NCI-H2081 (cell line): ENCODE data around the gene MEIS2.

Source experiments
- DNase-seq, 2 experiments: peaks; one replicate each; lab custom pipeline; 2025; lab: John Stamatoyannopoulos, UW

MEIS2 gene

GRCh38 chr15:37041042-37041441 lies 59.3 kb downstream of the MEIS2 start:
- no peak for DNase-seq

DNA sequence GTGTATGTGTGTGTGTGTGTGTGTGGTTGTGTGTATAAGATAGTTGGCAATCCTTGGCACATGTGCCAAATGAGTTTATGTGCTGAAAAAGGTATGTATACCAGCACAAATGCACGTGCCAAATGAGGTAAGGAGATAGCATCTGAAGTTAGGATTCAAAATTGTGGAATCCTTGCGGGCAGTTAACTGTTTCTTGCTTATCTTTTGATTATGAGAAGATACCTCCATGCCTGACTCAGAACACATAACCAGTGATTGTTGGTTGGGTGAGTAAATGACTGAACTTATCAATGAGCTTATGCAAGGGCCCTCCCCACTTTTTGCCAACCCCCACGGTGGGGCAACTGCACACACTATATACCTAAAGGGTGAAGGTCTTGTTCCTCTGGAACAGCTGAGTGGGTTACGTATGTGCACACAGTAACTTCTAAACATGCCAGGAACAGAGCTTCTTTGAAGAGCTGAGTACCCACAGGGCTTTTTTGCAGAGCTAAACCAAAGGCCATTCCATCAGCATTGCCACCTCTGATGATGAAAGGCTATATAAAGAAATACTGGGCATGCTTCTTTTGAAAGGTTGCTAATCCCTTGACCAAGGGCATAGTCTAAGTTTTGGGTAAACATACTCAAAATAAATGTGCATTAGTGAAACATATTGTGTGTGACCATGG lies 60.1 kb downstream of the MEIS2 start:
- DNase-seq: no peak

DNA sequence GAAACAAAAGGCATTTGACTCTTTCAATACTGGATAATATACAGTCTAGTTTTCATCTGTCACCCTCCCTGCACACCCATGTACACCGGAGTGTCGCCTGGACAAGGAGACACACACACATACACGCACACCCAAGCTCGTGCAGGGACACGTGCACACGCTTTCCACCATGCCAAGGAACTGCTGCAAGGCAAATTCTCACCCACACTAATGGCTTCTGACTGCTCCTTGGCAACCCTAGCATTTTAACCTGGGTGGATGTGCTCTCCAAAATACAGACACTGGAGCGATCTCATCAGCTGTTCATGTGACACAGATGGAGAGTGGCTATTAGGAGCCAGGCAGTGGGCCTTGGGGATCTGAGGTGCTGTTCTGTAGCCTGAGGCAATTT lies 61.6 kb downstream of the MEIS2 start:
- DNase-seq: peak; percentile 49 to 74

DNA sequence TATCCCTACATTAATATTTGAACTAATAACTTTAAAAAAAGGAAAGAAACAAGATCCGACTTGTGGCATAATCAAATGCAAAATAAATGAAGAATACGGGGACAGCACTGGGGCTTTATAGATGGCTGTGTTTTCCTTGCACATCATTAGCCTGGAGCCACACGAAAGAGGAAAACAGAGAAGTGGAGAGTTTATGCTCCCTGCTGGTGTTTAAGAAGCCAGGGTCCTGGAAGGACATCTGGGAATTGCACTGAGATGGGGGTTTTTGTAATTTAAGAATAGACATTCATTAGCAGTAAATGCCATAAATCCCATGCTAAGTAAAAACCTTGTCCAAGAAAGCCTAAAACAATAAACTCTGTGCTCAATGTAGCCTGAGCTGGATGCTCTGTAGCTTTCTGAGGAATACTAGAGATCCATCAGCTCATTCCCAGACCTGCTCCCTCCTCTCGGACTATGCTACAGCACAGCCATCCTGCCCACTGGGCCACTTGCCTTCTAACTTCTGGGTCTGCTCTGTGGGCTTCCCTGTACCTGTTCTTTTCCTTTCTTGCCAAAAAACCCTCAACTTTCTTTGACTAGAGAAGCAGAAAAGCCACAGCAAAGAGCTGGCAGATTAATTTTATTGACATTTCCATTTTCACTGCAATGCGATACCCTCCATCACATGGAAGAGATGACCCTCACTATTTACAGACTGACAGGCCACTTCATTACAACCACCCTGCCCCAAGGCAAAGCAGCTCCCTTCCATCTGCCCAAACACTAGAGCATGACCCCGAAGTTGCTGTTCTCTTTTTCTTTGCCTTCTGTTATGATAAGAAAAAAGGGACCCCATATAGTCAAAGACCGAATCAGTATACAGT lies 62.3 kb downstream of the MEIS2 start:
- peak in 1 of 2 experiments; percentile 69 for DNase-seq

DNA sequence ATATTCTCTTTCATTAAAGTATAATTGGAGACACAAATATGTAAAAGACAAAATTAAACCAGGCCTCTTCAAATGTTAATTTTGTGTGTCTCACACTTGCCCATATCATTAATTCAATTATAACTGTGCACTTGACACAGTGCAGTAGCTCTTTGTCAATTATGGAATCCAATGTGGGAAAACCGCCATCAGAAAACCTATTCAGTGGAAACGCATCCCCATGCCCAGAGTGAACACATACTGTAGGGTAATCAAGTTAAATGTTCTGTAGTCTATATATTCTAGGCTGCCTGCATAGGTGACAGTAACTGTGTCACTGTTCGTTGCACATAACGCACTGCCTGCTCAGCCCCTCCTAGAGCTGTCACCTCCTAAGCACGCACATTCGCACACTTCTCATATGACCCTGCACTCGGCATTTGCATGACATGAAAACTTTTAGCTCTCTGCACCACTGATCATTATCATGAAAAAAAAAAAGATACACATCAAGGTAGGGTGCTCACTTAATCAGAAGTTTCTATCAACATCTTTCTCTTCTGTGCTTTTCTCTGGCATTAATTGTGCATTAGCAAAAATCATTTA lies 63.2 kb downstream of the MEIS2 start:
- DNase-seq: peak in 1 of 2 experiments; percentile 27

GRCh38 chr15:37034835-37035748 lies 65.3 kb downstream of the MEIS2 start:
- peak; percentile 39 to 85 for DNase-seq

- no peak for DNase-seq
Observed at GRCh38 chr15:37034392-37034791, 66.0 kb downstream of the MEIS2 start.

DNA sequence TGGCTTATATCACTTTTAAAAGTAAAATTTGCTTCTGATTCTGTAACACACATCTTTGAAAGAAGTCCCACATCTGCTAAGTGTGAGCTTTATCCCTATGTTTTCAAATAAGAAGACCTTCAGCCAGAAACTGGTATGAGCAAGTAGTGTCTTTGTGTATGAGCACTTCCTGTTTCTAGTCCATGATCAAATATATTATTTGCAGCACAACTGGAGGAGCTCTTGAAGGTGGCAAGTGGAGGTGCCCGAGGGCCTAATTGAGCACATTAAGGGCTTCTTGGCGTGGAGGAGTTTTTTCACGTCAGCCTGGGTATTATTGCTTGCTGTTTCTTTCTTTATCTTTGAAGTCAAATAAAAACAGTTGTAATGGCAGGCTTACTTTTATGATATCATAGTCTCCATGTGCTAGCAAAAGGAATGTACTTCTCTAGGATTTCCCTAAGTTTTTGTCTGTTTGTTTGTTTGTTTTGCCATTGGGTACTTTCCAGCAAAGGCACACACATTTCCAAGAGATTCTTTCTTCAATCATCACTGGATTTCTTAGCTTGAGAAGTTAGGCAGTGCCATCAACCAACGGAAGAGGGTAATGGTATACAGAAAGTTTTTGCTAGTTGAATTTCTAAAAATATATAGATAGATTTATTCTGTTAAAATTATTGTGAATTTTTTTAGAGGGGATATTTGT lies 68.1 kb downstream of the MEIS2 start:
- DNase-seq: no peak

DNA sequence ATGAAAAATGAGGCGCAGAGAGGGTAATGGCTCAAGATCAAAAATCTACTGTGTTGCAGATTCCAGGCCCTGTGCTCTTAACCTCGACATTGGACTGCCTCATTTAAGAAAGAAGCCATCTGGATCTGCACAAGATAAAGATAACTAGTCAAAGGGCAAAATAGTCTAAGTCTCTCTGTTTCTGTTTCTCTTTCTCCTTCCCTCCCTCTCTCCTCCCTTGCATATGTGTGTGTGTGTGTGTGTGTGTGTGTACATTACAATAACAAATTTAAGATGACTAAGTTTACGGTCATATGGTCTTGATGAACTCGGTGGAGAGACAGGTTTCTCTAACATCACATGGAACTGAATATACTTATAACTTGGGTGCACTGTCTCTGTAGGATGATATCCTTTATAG lies 69.2 kb downstream of the MEIS2 start:
- no peak for DNase-seq

DNA sequence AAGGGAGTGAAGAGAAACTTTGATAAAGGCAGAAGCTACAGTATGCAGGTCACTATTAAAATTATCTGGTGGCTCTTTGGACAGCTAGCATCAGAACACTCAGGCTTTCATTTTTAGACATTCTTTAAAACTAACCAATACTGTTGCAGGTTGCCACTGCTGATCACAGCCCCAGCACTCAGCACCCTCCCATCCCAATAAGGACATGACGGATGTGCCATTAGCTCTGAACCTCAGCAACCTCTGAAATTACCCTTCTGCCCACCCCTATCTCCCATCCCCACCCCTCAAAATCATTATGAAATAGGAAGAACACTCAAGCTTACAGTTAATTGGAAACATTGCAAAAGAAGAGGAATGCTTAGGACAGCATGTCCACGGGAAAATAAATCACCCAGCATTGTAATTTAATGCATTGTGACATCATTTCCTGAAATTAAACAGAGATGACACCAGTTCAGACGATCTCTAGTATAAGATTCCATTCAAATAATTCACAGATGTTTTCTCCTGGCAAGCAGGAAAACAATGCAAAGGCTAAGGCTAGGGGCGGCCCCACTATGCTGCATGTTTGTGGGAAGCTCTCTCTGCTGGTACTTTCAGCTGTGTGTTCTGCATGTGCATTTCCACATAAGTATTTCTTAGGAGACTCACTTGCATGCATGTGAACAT lies 71.6 kb downstream of the MEIS2 start:
- no peak for DNase-seq

DNA sequence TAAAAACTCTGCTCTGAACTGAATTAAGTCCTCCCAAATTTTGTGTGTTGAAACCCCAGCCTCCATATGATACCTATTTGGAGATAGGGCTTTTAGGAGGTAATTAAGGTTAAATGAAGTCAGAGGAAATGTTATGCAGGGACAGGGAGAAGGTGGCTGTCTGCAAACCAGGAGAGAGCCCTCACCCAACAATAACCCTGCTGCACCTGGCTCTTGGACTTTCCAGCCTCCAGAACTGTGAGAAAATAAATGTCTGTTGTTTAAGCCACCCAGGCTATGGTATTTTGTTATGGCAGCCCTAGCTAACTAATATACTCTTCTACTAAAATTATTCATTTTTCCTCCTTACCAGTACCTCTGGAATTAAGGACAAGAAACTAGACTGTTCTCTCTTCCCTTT lies 79.5 kb downstream of the MEIS2 start:
- DNase-seq: peak in 1 of 2 experiments; percentile 16

GRCh38 chr15:37019479-37020433 lies 80.6 kb downstream of the MEIS2 start:
- peak; percentile 77 to 91 for DNase-seq

GRCh38 chr15:37017031-37017625 lies 83.2 kb downstream of the MEIS2 start:
- DNase-seq: no peak

DNA sequence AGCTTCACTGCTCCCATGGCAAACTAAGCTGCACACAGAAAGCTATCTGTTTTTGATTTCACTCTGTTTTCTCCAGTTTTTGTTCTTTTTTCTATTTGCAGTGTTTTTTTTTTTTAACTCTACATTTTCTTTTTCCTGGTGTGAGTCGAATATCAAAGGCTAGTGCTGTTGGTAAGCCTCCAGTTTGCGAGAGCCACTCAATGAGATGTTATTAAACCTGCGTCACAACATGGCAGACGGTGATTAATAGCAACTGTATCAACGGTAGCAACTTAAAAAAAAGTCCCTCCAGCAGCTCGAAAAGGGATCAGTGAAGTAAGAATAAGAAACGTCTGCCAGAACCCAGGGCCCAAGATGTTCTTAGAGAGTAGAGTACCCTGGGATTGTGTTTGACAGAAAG lies 84.1 kb downstream of the MEIS2 start:
- no peak for DNase-seq

DNA sequence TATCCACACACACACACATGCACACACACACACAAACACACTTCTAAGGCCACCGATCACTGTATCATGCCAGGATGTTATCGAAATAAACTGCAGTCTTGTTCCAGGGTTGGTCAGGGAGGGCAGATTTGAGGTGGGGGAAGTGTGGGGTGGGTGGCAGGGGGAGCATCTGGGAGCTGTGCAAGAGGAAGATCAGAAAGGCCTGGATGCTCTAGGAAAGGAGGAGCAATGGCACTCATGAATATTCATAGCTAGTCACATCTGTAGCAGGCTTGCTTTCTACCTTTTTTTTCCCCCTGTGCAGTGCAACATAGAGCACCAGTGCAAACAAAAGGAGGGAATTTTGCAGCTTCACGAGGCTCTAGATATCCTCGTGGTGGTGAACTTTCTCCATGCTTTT lies 84.9 kb downstream of the MEIS2 start:
- DNase-seq: peak in 1 of 2 experiments; percentile 20

DNA sequence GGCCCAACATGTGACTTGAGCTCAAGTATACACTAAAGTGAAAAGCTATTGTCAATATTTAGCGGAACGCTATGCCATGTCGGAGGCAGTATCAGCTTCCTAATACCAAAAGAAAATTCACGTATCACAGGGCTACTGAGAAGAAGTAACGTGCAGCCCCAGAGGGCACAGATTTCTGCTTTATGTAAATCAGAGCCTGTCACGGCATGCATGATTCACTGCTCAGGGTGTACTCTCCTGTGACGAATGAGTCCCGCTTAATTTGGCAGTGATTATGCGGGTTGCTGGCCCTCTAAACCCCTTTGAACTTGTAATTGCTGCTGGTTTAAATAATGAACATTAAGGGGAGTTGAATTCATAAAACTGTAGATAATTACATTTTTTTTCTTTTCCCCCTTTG lies 85.3 kb downstream of the MEIS2 start:
- peak in 1 of 2 experiments; percentile 56 for DNase-seq

DNA sequence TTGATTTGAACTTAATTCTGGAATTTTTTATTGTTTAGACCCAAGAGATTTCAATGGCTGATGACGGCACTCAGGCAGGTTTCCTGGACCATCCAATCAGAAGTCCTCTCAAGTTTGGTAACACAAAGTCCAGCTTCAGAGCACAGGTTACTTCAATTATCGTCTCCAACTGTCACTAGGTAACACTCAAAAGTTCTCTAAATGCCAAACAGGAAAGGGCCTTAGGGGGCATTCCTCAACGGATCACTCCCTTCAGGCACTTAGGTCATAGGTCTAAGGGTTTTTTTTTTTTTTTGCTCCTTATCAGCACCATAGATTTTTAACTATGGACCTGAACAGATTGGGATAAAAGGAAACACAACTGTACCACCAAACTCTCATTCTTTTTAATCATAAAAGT lies 85.8 kb downstream of the MEIS2 start:
- DNase-seq: no peak

- DNase-seq: no peak
Observed at GRCh38 chr15:37014137-37014536, 86.2 kb downstream of the MEIS2 start.

DNA sequence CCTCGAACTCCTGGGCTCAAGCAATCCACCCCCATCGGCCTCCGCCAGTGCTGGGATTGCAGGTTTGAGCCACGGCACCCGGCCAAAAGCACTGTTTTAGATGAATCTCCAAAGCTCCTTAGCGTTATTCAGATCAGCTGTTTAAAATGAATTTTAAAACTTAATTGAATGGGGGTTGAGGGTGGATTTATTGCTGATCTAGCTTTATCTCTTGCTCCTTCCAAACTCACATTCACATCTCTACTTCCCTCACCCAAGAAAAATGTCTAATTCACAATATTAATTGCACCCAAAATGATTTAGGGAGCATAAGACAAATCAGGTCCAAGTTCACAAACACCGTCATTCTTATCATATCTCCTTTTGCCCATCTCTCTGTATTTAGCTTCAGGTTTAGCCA lies 89.8 kb downstream of the MEIS2 start:
- no peak for DNase-seq
